GM18867 (cell line): Measurements from ENCODE around the gene HHLA2.
A peak's percentile ranks its signal among the peaks of the same experiment; 100 is the strongest.

Experiments
- ATAC-seq: cut with Tn5 transposase; IDR thresholded peaks from one replicate; pipeline ENCODE4 v1.9.1; 2021; ENCODE audit warnings: mild to moderate bottlenecking, moderate library complexity; ENCODE audit not compliant: unreplicated experiment

The HHLA2 gene

GRCh38 chr3:108298056-108298455 lies 1.7 kb downstream of the HHLA2 start:
- no peak for ATAC-seq

- ATAC-seq: no peak
These were observed 3.9 kb downstream of the HHLA2 start for GRCh38 chr3:108300103-108300849.

GRCh38 chr3:108301695-108302404 lies 5.5 kb downstream of the HHLA2 start:
- peak; percentile 49 for ATAC-seq

- no peak for ATAC-seq
These were observed 6.2 kb downstream of the HHLA2 start for GRCh38 chr3:108302570-108302969.

GRCh38 chr3:108305484-108306172 lies 9.3 kb downstream of the HHLA2 start:
- ATAC-seq: peak; percentile 50

GRCh38 chr3:108311797-108312196 lies 15.4 kb downstream of the HHLA2 start:
- ATAC-seq: no peak

- no peak for ATAC-seq
These were observed 16.3 kb downstream of the HHLA2 start for GRCh38 chr3:108312656-108313055.

GRCh38 chr3:108315767-108316301 lies 19.5 kb downstream of the HHLA2 start:
- ATAC-seq: no peak

GRCh38 chr3:108319428-108320082 lies 23.2 kb downstream of the HHLA2 start:
- ATAC-seq: no peak

- ATAC-seq: no peak
These were observed 24.5 kb downstream of the HHLA2 start for GRCh38 chr3:108320746-108321350.

GRCh38 chr3:108322352-108322751 lies 26.0 kb downstream of the HHLA2 start:
- ATAC-seq: no peak

GRCh38 chr3:108324177-108324576 lies 27.8 kb downstream of the HHLA2 start:
- ATAC-seq: no peak

- no peak for ATAC-seq
These were observed 30.8 kb downstream of the HHLA2 start for GRCh38 chr3:108327168-108327567.

- no peak for ATAC-seq
These were observed 32.6 kb downstream of the HHLA2 start for GRCh38 chr3:108328821-108329486.

- no peak for ATAC-seq
These were observed 33.2 kb downstream of the HHLA2 start for GRCh38 chr3:108329508-108329907.

GRCh38 chr3:108329947-108330346 lies 33.6 kb downstream of the HHLA2 start:
- no peak for ATAC-seq

GRCh38 chr3:108331792-108332191 lies 35.4 kb downstream of the HHLA2 start:
- no peak for ATAC-seq

- no peak for ATAC-seq
These were observed 37.6 kb downstream of the HHLA2 start for GRCh38 chr3:108333961-108334360.

GRCh38 chr3:108334701-108335100 lies 38.4 kb downstream of the HHLA2 start:
- ATAC-seq: no peak

GRCh38 chr3:108338901-108339545 lies 42.7 kb downstream of the HHLA2 start:
- peak; percentile 41 for ATAC-seq
